Islet of Langerhans (tissue), 1 donor: ENCODE measurements around the gene TUBA3C.
"Not testable (repeated sequence)": the region's sequence is repeated elsewhere in the genome, so short reads cannot be mapped to it uniquely, and the experiment has no call there.

Source experiments
- FAIRE-seq: peaks from one replicate; lab custom pipeline; 2011; peaks lifted over from hg19 to GRCh38; lab: Jason Lieb, UNC

TUBA3C gene

GRCh38 chr13:19181621-19182485 lies at the start of gene TUBA3C:
Gene TUBA3C (minus strand): TSS chr13:19181824. CDS start chr13:19181747, 77 bp downstream.
- no peak for FAIRE-seq

GRCh38 chr13:19207413-19207812 lies 25.8 kb upstream of the TUBA3C start:
- FAIRE-seq, result not testable (repeated sequence)

- FAIRE-seq, result not testable (repeated sequence)
Measured at GRCh38 chr13:19192622-19193021, 11.0 kb upstream of the TUBA3C start.

GRCh38 chr13:19189911-19190310 lies 8.3 kb upstream of the TUBA3C start:
- FAIRE-seq, result not testable (repeated sequence)

- not testable (repeated sequence) for FAIRE-seq
Measured at GRCh38 chr13:19189368-19189767, 7.7 kb upstream of the TUBA3C start.

- FAIRE-seq, result no peak
Measured at GRCh38 chr13:19185865-19186645, 4.4 kb upstream of the TUBA3C start.

- no peak for FAIRE-seq
Measured at GRCh38 chr13:19185086-19185864, 3.7 kb upstream of the TUBA3C start.

- no peak for FAIRE-seq
Measured at GRCh38 chr13:19184176-19184575, 2.6 kb upstream of the TUBA3C start.

- no peak for FAIRE-seq
Measured at GRCh38 chr13:19183676-19184075, 2.1 kb upstream of the TUBA3C start.

- no peak for FAIRE-seq
Measured at GRCh38 chr13:19182536-19182935, 912 bp upstream of the TUBA3C start.

- no peak for FAIRE-seq
Measured at GRCh38 chr13:19181021-19181620, 503 bp downstream of the TUBA3C start.

- no peak for FAIRE-seq
Measured at GRCh38 chr13:19179916-19180315, 1.7 kb downstream of the TUBA3C start.

- FAIRE-seq, result no peak
Measured at GRCh38 chr13:19178901-19179593, 2.6 kb downstream of the TUBA3C start.

GRCh38 chr13:19176981-19177776 lies 4.4 kb downstream of the TUBA3C start:
- FAIRE-seq, result not testable (repeated sequence)

- FAIRE-seq, result no peak
Measured at GRCh38 chr13:19173752-19174151, 7.9 kb downstream of the TUBA3C start.

GRCh38 chr13:19172647-19173030 lies 9.0 kb downstream of the TUBA3C start:
- no peak for FAIRE-seq

- FAIRE-seq, result no peak
Measured at GRCh38 chr13:19172007-19172646, 9.5 kb downstream of the TUBA3C start.

- FAIRE-seq, result no peak
Measured at GRCh38 chr13:19171563-19171962, 10.1 kb downstream of the TUBA3C start.

- FAIRE-seq, result no peak
Measured at GRCh38 chr13:19169991-19170390, 11.6 kb downstream of the TUBA3C start.

GRCh38 chr13:19169496-19169895 lies 12.1 kb downstream of the TUBA3C start:
- FAIRE-seq, result no peak
